Measurements from ENCODE around the gene CRNKL1.

DNA sequence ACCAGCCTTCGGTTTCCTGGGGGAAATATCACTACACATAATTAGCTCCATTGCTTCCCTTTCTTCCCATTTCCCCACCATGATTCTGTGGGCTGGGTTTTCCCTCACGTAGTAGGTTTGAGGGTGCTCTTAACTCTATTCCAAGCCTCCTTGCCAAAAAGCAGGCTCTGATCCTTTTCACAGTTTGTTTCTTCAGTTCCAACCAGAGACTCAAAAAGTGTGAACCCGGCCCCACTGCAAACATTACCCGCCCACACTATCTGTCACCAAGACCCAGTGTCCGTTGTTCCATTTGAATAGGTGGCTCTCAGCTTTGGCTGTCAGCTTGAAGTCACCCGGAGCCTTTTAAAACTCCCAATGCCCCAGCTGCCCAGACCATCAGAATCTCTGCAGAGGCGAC is 46.9 kb downstream of the CRNKL1 start:
- TF ChIP-seq CTCF (IDR thresholded peaks at IDR 0.05) = no peak
- no peak for TF ChIP-seq POLR2A (IDR thresholded peaks at IDR 0.05)

All from prostate gland (tissue), 2 donors.